Gastrocnemius medialis (tissue), 4 donors: ENCODE data around the gene ENPP1. TPM values are rescaled to one million over a fixed set of nuclear protein-coding genes. Genes with fewer than 3 reads are reported as not detected.

Experiments
- ATAC-seq, 2 donors: fragments of 150-250 bp; one replicate each; pipeline ENCODE4 v1.9.1; 2016
- DNase-seq, 2 donors: peaks; one replicate each; pipeline ENCODE4 v3.0.0-alpha.2; 2019
- H3K27ac ChIP-seq, 4 donors: fragments of 200-600 bp; sonication (generic); 1 replicate in 1 of 4; 2 replicates in 3 of 4; pipeline ENCODE4 v1.5.1; 2016 to 2018; ENCODE audit warnings: mild to moderate bottlenecking in 2 of 4, moderate library complexity in 1 of 4
- H3K27me3 ChIP-seq, 3 donors: fragments of 200-600 bp; sonication (generic) in 2 of 3; 1 replicate in 1 of 3; 2 replicates in 2 of 3; pipeline versions ENCODE4 v1.5.1 to v1.6.0; 2016 to 2019; ENCODE audit warnings: mild to moderate bottlenecking in 1 of 3, moderate library complexity in 1 of 3
- H3K36me3 ChIP-seq, 2 donors: fragments of 200-600 bp; sonication (generic) in 1 of 2; one replicate each; pipeline ENCODE4 v1.5.1; 2017 to 2018
- H3K4me1 ChIP-seq, 2 donors: fragments of 200-600 bp; sonication (generic) in 1 of 2; one replicate each; pipeline ENCODE4 v1.5.1; 2016 to 2017; ENCODE audit warnings: mild to moderate bottlenecking in 2 of 2
- H3K4me3 ChIP-seq, 4 donors: fragments of 200-600 bp; sonication (generic) in 3 of 4; 1 replicate in 1 of 4; 2 replicates in 3 of 4; pipeline ENCODE4 v1.5.1; 2016 to 2019; ENCODE audit warnings: mild to moderate bottlenecking in 2 of 4
- H3K9me3 ChIP-seq, 3 donors: fragments of 200-600 bp; sonication (generic) in 2 of 3; 1 replicate in 1 of 3; 2 replicates in 2 of 3; pipeline ENCODE4 v1.5.1; 2016 to 2019
- POLR2A ChIP-seq, 2 donors: fragments of 450-650 bp; IDR thresholded peaks; one replicate each; pipeline ENCODE4 v1.6.1; 2017; ENCODE audit warnings: antibody characterized with exemption in 2 of 2, mild to moderate bottlenecking in 2 of 2, moderate library complexity in 2 of 2
- in situ Hi-C, 4 donors: fragments of 200-750 bp; cut with MboI; loops; one replicate each; pipeline versions ENCODE4 v1.15.0 to v1.8.0; 2017; ENCODE audit warnings: low sequenced_read_pairs in 4 of 4
- intact Hi-C: fragments of 100-400 bp; cut with DNase I; formaldehyde crosslinking; loops from one replicate; pipeline ENCODE4 v1.15.1; 2023; ENCODE audit warnings: low total_unique reads
- total RNA-seq, 4 donors: library from RNA; depleted of rRNA; stranded (reverse); fragments of >200 nt; gene quantifications; one replicate each; pipeline versions ENCODE4 v1.1.0 to v1.2.3, GENCODE V29; 2016
- TF ChIP-seq, protein P1 (sequence below), 5 experiments: fragments of 450-650 bp in 3 of 5; fragments of 200-600 bp in 2 of 5; sonication (generic) in 2 of 5; IDR thresholded peaks in 4 of 5; conservative IDR thresholded peaks in 1 of 5; 1 replicate in 4 of 5; 2 replicates in 1 of 5; pipeline ENCODE4 v1.5.1; 2016 to 2019; ENCODE audit warnings: antibody characterized with exemption in 5 of 5, mild to moderate bottlenecking in 3 of 5, moderate library complexity in 3 of 5

Gene ENPP1
- total RNA-seq, 4 donors from 2014 or later, result 3.1 to 5.0 (median 4.0) TPM

- TF ChIP-seq, protein P1, sequence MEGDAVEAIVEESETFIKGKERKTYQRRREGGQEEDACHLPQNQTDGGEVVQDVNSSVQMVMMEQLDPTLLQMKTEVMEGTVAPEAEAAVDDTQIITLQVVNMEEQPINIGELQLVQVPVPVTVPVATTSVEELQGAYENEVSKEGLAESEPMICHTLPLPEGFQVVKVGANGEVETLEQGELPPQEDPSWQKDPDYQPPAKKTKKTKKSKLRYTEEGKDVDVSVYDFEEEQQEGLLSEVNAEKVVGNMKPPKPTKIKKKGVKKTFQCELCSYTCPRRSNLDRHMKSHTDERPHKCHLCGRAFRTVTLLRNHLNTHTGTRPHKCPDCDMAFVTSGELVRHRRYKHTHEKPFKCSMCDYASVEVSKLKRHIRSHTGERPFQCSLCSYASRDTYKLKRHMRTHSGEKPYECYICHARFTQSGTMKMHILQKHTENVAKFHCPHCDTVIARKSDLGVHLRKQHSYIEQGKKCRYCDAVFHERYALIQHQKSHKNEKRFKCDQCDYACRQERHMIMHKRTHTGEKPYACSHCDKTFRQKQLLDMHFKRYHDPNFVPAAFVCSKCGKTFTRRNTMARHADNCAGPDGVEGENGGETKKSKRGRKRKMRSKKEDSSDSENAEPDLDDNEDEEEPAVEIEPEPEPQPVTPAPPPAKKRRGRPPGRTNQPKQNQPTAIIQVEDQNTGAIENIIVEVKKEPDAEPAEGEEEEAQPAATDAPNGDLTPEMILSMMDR (IDR thresholded peaks at IDR 0.05 in 4 of 5, conservative IDR thresholded peaks at IDR 0.05 in 1 of 5), result no peak
- TF ChIP-seq POLR2A (IDR thresholded peaks at IDR 0.05), result no peak
- no peaks in the 10 kb centered on the region for H3K9me3 ChIP-seq
- no peaks in the 10 kb centered on the region for H3K27me3 ChIP-seq
- intact Hi-C loops, result loop anchor here (2.0 kb wide), 1 partner anchor 178 kb away; the partner anchor contains the start of gene MED23
- DNase-seq (no peak), ATAC-seq (no peak)
- in situ Hi-C loops, result no loop called here
- peaks cover 0 to 7% of the 10 kb centered on the region in 2 donors for H3K4me1 ChIP-seq
- H3K4me3 ChIP-seq, result peak overlapping the region; percentile 55 to 74 (median 65)
- no peaks in the 10 kb centered on the region for H3K36me3 ChIP-seq
- H3K27ac ChIP-seq, result peak overlapping the region; percentile 61 to 84 (median 76)
Measured at GRCh38 chr6:131807321-131807643, 538 bp upstream of the ENPP1 start.

GRCh38 chr6:131808460-131809269 is 845 bp downstream of the ENPP1 start:
- no peak for ATAC-seq
- intact Hi-C loops (no loop called here), in situ Hi-C loops (no loop called here)
- TF ChIP-seq POLR2A (IDR thresholded peaks at IDR 0.05), result no peak
- TF ChIP-seq, protein P1 (IDR thresholded peaks at IDR 0.05 in 4 of 5, conservative IDR thresholded peaks at IDR 0.05 in 1 of 5), result no peak
- Histone ChIP-seq H3K4me3 (peak overlapping the region; percentile 61 to 76 (median 70)), H3K27ac (peak overlapping the region; percentile 71 to 80 (median 75)), H3K9me3 (no peaks in the 10 kb centered on the region), H3K27me3 (no peaks in the 10 kb centered on the region), H3K36me3 (no peaks in the 10 kb centered on the region), H3K4me1 (peaks cover 0 to 7% of the 10 kb centered on the region in 2 donors)
- DNase-seq, result no peak

DNA sequence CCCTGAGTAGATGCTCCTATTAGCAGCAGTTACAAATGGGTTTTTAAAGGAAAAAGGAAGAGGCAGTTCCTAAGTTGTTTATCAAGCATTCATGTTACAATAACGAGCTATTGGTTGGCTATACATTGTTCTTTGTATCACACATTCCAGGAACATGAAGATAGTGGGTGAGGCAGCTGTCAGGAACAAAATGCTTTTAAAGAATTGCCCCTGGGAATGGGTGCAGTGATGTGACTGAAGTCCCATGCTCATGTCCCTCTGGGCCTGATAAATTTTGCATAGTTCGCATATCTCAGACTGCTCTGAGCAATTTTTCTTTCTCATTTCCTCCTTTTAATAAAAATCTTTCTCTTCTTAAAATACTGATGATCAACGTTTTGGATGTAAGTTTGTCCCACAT is 3.7 kb downstream of the ENPP1 start:
- Histone ChIP-seq H3K9me3 (no peaks in the 10 kb centered on the region), H3K4me1 (peaks cover 0 to 7% of the 10 kb centered on the region in 2 donors), H3K27me3 (no peaks in the 10 kb centered on the region), H3K4me3 (no peak overlapping the region), H3K36me3 (no peaks in the 10 kb centered on the region), H3K27ac (no peak overlapping the region)
- ATAC-seq, result no peak
- intact Hi-C loops (no loop called here), in situ Hi-C loops (no loop called here)
- TF ChIP-seq, protein P1 (IDR thresholded peaks at IDR 0.05 in 4 of 5, conservative IDR thresholded peaks at IDR 0.05 in 1 of 5), result no peak
- TF ChIP-seq POLR2A (IDR thresholded peaks at IDR 0.05), result no peak
- no peak for DNase-seq

DNA sequence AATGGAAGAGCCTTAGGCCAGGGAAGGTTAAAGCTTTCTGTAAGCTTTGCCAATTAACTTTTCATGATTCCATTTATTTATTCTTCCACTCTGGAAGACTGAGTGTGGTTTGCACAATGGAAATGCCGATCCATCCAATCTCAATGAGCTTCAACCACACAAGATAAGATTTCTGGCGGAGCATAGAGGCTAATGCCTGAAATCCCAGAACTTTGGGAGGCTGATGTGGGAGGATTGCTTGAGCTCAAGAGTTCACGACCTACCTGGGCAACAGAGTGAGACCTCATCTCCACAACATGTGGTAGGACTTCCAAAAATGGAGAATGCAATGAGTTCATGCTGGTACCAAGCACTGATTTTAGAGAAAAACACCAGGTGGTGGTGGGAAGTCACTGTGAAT is 6.2 kb downstream of the ENPP1 start:
- intact Hi-C loops, result no loop called here
- no peak for DNase-seq

More for the DNA sequence above, 6.2 kb downstream of the ENPP1 start:
- ATAC-seq, result no peak
- H3K27me3 ChIP-seq, result no peaks in the 10 kb centered on the region
- in situ Hi-C loops, result no loop called here
- H3K4me1 ChIP-seq, result no peaks in the 10 kb centered on the region
- H3K9me3 ChIP-seq, result no peaks in the 10 kb centered on the region
- TF ChIP-seq, protein P1 (IDR thresholded peaks at IDR 0.05 in 4 of 5, conservative IDR thresholded peaks at IDR 0.05 in 1 of 5), result no peak
- TF ChIP-seq POLR2A (IDR thresholded peaks at IDR 0.05), result no peak
- no peak overlapping the region for H3K4me3 ChIP-seq
- no peaks in the 10 kb centered on the region for H3K36me3 ChIP-seq
- no peak overlapping the region for H3K27ac ChIP-seq
